H1 (cell line): ENCODE data around the gene C4orf33. TPM values are rescaled to one million over a fixed set of nuclear protein-coding genes. Genes with fewer than 3 reads are reported as not detected.

Experiments
- CTCF ChIA-PET: fragments of 300-600 bp; sonication (Branson Sonifier 250); formaldehyde crosslinking; loops from one replicate; lab custom pipeline; 2021; ENCODE audit not compliant: partially characterized antibody; lab: Charles Lee
- POLR2A ChIA-PET: fragments of 300-600 bp; sonication (Branson Sonifier 250); formaldehyde crosslinking; loops from one replicate; lab custom pipeline; 2021; ENCODE audit warnings: inconsistent platforms; ENCODE audit not compliant: partially characterized antibody; lab: Charles Lee
- DNase-seq, 2 experiments: peaks; one replicate each; pipeline versions ENCODE4 v3.0.0 to v3.0.0-alpha.2; 2010 to 2022; ENCODE audit warnings: low spot score in 2 of 2, low read depth in 1 of 2, mixed read lengths in 1 of 2
- FAIRE-seq: peaks from 2 replicates; lab custom pipeline; 2011; peaks lifted over from hg19 to GRCh38; lab: Jason Lieb, UNC
- H2AFZ ChIP-seq: 2 replicates; pipeline ENCODE4 v1.8.1; 2012; ENCODE audit warnings: low read length, inconsistent platforms
- H2AK5ac ChIP-seq: 2 replicates; pipeline ENCODE4 v1.6.1; 2013; ENCODE audit warnings: low read depth, low read length
- H2BK120ac ChIP-seq: replicated peaks from 2 replicates; pipeline ENCODE3; 2013; ENCODE audit warnings: low read depth, low read length, inconsistent platforms
- H2BK12ac ChIP-seq: 2 replicates; pipeline ENCODE4 v1.6.1; 2013; ENCODE audit warnings: low read depth, low read length
- H2BK15ac ChIP-seq: 2 replicates; pipeline ENCODE4 v1.6.1; 2013; ENCODE audit warnings: low read length
- H2BK20ac ChIP-seq: 2 replicates; pipeline ENCODE4 v1.6.1; 2013; ENCODE audit warnings: low read length
- H2BK5ac ChIP-seq: 2 replicates; pipeline ENCODE4 v1.6.1; 2013; ENCODE audit warnings: low read depth, low read length
- H3K14ac ChIP-seq: 2 replicates; pipeline ENCODE4 v1.6.1; 2013; ENCODE audit warnings: inconsistent platforms; ENCODE audit not compliant: insufficient read length
- H3K18ac ChIP-seq: 2 replicates; pipeline ENCODE4 v1.6.1; 2013; ENCODE audit warnings: low read length; ENCODE audit errors: extremely low read depth
- H3K23ac ChIP-seq: 2 replicates; pipeline ENCODE4 v1.6.1; 2013; ENCODE audit warnings: inconsistent platforms; ENCODE audit not compliant: insufficient read length
- H3K23me2 ChIP-seq: 2 replicates; pipeline ENCODE4 v1.6.1; 2013; ENCODE audit warnings: low read depth, low read length
- H3K27ac ChIP-seq: 2 replicates; pipeline ENCODE4 v1.6.1; 2011; ENCODE audit warnings: low read depth, low read length, inconsistent platforms
- H3K27me3 ChIP-seq, 4 experiments: replicated peaks in 1 of 4; 1 replicate in 1 of 4; 2 replicates in 3 of 4; pipeline versions ENCODE4 v1.6.1 to v1.8.1; 2011 to 2013; ENCODE audit warnings: low read length in 3 of 4, mild to moderate bottlenecking in 3 of 4, inconsistent platforms in 2 of 4, mixed read lengths in 2 of 4, moderate library complexity in 1 of 4; ENCODE audit not compliant: control insufficient read depth in 3 of 4, insufficient read depth in 3 of 4; ENCODE audit errors: extremely low read depth in 1 of 4
- H3K36me3 ChIP-seq, 4 experiments: 2 replicates each; pipeline versions ENCODE4 v1.6.1 to v1.8.1; 2011 to 2013; ENCODE audit warnings: mild to moderate bottlenecking in 4 of 4, low read length in 3 of 4, moderate library complexity in 2 of 4, control low read depth in 1 of 4, inconsistent platforms in 1 of 4; ENCODE audit not compliant: insufficient read depth in 4 of 4, control insufficient read depth in 2 of 4
- H3K4ac ChIP-seq: replicated peaks from 2 replicates; pipeline ENCODE3; 2013; ENCODE audit warnings: low read length, low read depth, mixed read lengths, inconsistent platforms; ENCODE audit not compliant: insufficient read length
- H3K4me1 ChIP-seq, 4 experiments: replicated peaks in 1 of 4; 1 replicate in 1 of 4; 2 replicates in 3 of 4; pipeline versions ENCODE4 v1.6.1 to v1.8.1; 2011 to 2013; ENCODE audit warnings: low read length in 3 of 4, inconsistent platforms in 2 of 4, mixed read lengths in 1 of 4; ENCODE audit not compliant: insufficient read depth in 4 of 4, control insufficient read depth in 3 of 4
- H3K4me2 ChIP-seq, 2 experiments: 2 replicates each; pipeline versions ENCODE4 v1.6.1 to v1.8.1; 2011 to 2013; ENCODE audit warnings: low read depth in 2 of 2, low read length in 2 of 2, control low read depth in 1 of 2, inconsistent platforms in 1 of 2, mild to moderate bottlenecking in 1 of 2; ENCODE audit not compliant: insufficient read depth in 1 of 2
- H3K4me3 ChIP-seq, 4 experiments: fragments of 200-600, 300-600 bp in 1 of 4; sonication (generic), shearing (Covaris generic), sonication (Bioruptor Twin) in 1 of 4; 2 replicates each; pipeline versions ENCODE4 v1.5.1 to v1.8.1; 2011 to 2016; ENCODE audit warnings: low read length in 4 of 4, low read depth in 3 of 4, control low read depth in 2 of 4, inconsistent platforms in 2 of 4, mild to moderate bottlenecking in 2 of 4, mixed read lengths in 1 of 4, moderate library complexity in 1 of 4; ENCODE audit not compliant: insufficient read depth in 2 of 4; ENCODE audit errors: extremely low read depth in 1 of 4
- H3K56ac ChIP-seq: replicated peaks from 2 replicates; pipeline ENCODE3; 2013; ENCODE audit warnings: low read depth, mild to moderate bottlenecking, mixed read lengths, low read length, inconsistent platforms; ENCODE audit not compliant: insufficient read length
- H3K79me1 ChIP-seq: 2 replicates; pipeline ENCODE4 v1.6.1; 2013; ENCODE audit warnings: low read depth, low read length, control low read depth
- H3K79me2 ChIP-seq, 2 experiments: 2 replicates each; pipeline versions ENCODE4 v1.6.1 to v1.8.1; 2012 to 2013; ENCODE audit warnings: low read length in 2 of 2, mild to moderate bottlenecking in 2 of 2, inconsistent platforms in 1 of 2; ENCODE audit not compliant: insufficient read depth in 2 of 2, control insufficient read depth in 1 of 2
- H3K9ac ChIP-seq, 4 experiments: replicated peaks in 1 of 4; 1 replicate in 1 of 4; 2 replicates in 3 of 4; pipeline versions ENCODE4 v1.6.1 to v1.8.1; 2011 to 2013; ENCODE audit warnings: low read depth in 3 of 4, low read length in 3 of 4, control low read depth in 2 of 4, mild to moderate bottlenecking in 2 of 4, moderate library complexity in 2 of 4, inconsistent platforms in 1 of 4; ENCODE audit errors: extremely low read depth in 1 of 4
- H3K9me3 ChIP-seq, 2 experiments: 2 replicates each; pipeline versions ENCODE4 v1.6.1 to v1.8.1; 2012 to 2013; ENCODE audit warnings: mild to moderate bottlenecking in 2 of 2, moderate library complexity in 2 of 2, control low read depth in 1 of 2, inconsistent platforms in 1 of 2, low read depth in 1 of 2, low read length in 1 of 2, mixed read lengths in 1 of 2; ENCODE audit not compliant: insufficient read depth in 2 of 2
- H4K20me1 ChIP-seq, 2 experiments: replicated peaks in 1 of 2; 2 replicates each; pipeline versions ENCODE3 to v1.8.1; 2011 to 2013; ENCODE audit warnings: inconsistent platforms in 2 of 2, low read length in 2 of 2, mild to moderate bottlenecking in 1 of 2; ENCODE audit not compliant: insufficient read depth in 2 of 2, control insufficient read depth in 1 of 2
- H4K5ac ChIP-seq: 2 replicates; pipeline ENCODE4 v1.6.1; 2013; ENCODE audit warnings: low read length, low read depth, mixed read lengths, inconsistent platforms; ENCODE audit not compliant: insufficient read length
- H4K8ac ChIP-seq: 2 replicates; pipeline ENCODE4 v1.8.0; 2013; ENCODE audit warnings: mild to moderate bottlenecking, moderate library complexity, low read length, inconsistent platforms; ENCODE audit not compliant: insufficient read depth; ENCODE audit errors: extremely low read depth
- H4K91ac ChIP-seq: replicated peaks from 2 replicates; pipeline ENCODE3; 2013; ENCODE audit warnings: low read length, mixed read lengths, inconsistent platforms; ENCODE audit not compliant: insufficient read length
- ASH2L ChIP-seq: fragments of 200-600, 300-600 bp; sonication (generic); IDR thresholded peaks from one replicate; pipeline ENCODE4 v1.7.1; 2017; ENCODE audit warnings: low read length
- CHD2 ChIP-seq: IDR thresholded peaks from 2 replicates; pipeline ENCODE4 v1.6.1; 2012; ENCODE audit warnings: low read length, improper control_type of control experiment
- CTBP2 ChIP-seq: IDR thresholded peaks from 2 replicates; pipeline ENCODE4 v1.7.0; 2011; ENCODE audit warnings: borderline replicate concordance, mild to moderate bottlenecking, moderate library complexity, mixed read lengths, low read length; ENCODE audit not compliant: insufficient read depth, insufficient read length
- E2F6 ChIP-seq: IDR thresholded peaks from 2 replicates; pipeline ENCODE4 v1.6.1; 2012; ENCODE audit warnings: inconsistent platforms
- EGR1 ChIP-seq: IDR thresholded peaks from 2 replicates; pipeline ENCODE4 v1.6.1; 2011; ENCODE audit warnings: low read depth, low read length, borderline replicate concordance
- NANOG ChIP-seq: IDR thresholded peaks from 2 replicates; pipeline ENCODE4 v1.6.1; 2011; ENCODE audit warnings: low read length, low read depth, mild to moderate bottlenecking, inconsistent platforms; ENCODE audit not compliant: insufficient read depth, poor library complexity, severe bottlenecking
- PHF8 ChIP-seq: fragments of 200-600 bp; sonication (generic); conservative IDR thresholded peaks from 2 replicates; pipeline ENCODE4 v1.7.1; 2012; ENCODE audit warnings: low read depth, mild to moderate bottlenecking, inconsistent platforms, low read length, moderate library complexity
- POU5F1 ChIP-seq: IDR thresholded peaks from 2 replicates; pipeline ENCODE4 v1.6.1; 2011; ENCODE audit warnings: low read depth, mild to moderate bottlenecking, low read length, moderate library complexity
- RAD21 ChIP-seq, 2 experiments: IDR thresholded peaks in 1 of 2; conservative IDR thresholded peaks in 1 of 2; 2 replicates each; pipeline ENCODE4 v1.6.1; 2011; ENCODE audit warnings: low read depth in 2 of 2, low read length in 2 of 2, improper control_type of control experiment in 1 of 2, inconsistent platforms in 1 of 2, mild to moderate bottlenecking in 1 of 2, moderate library complexity in 1 of 2
- RFX5 ChIP-seq: IDR thresholded peaks from 2 replicates; pipeline ENCODE4 v1.6.1; 2011; ENCODE audit warnings: low read depth, low read length, improper control_type of control experiment, borderline replicate concordance
- SIX5 ChIP-seq: IDR thresholded peaks from 2 replicates; pipeline ENCODE4 v1.6.1; 2011; ENCODE audit warnings: mild to moderate bottlenecking, low read depth, low read length
- SP1 ChIP-seq: IDR thresholded peaks from 2 replicates; pipeline ENCODE4 v1.6.1; 2011; ENCODE audit warnings: low read depth, low read length
- SRF ChIP-seq: IDR thresholded peaks from 2 replicates; pipeline ENCODE4 v1.6.1; 2011; ENCODE audit warnings: mild to moderate bottlenecking, low read depth, low read length, moderate library complexity
- WGBS, 2 experiments: shearing (Covaris generic) in 1 of 2; methylation state at CpG; one replicate each; pipeline versions ENCODE4 v1.1.6 to v1.1.7; 2013 to 2015; ENCODE audit warnings: low lambda C conversion rate in 2 of 2, mixed read lengths in 2 of 2, inconsistent platforms in 1 of 2, low coverage in 1 of 2, missing lambda C conversion rate in 1 of 2; ENCODE audit not compliant: insufficient replicate concordance in 2 of 2, insufficient coverage in 1 of 2, insufficient read length in 1 of 2; ENCODE audit errors: extremely low coverage in 1 of 2, missing lambda C conversion rate in 1 of 2; 5-methylcytosine and 5-hydroxymethylcytosine counted together
- polyA plus RNA-seq, 7 experiments: library from polyadenylated mRNA; depleted of rRNA in 3 of 7; stranded (reverse) in 5 of 7; unstranded in 2 of 7; fragments of >200 nt in 5 of 7; fragments of 200-250 nt in 2 of 7; gene quantifications; 1 replicate in 5 of 7; 2 replicates in 1 of 7; 4 replicates in 1 of 7; pipeline versions ENCODE4 v1.2.1 to v1.2.3, GENCODE V29; 2011 to 2013; ENCODE audit warnings: missing spikeins in 2 of 7, mixed read lengths in 2 of 7
- total RNA-seq: library from RNA; stranded (reverse); fragmentation: NEBNext Ultra II Directional; extraction: Animal tissue kit (Norgen Biotek cat#: 25700); gene quantifications from 2 replicates; pipeline ENCODE4 v1.2.1, GENCODE V29; 2021

The C4orf33 gene
- total and polyA plus RNA-seq, 2 of the 8 experiments (the other 6 are each of a cell fraction or from before 2014, with no cell fraction given), result 3.4 to 6.0 TPM

DNA sequence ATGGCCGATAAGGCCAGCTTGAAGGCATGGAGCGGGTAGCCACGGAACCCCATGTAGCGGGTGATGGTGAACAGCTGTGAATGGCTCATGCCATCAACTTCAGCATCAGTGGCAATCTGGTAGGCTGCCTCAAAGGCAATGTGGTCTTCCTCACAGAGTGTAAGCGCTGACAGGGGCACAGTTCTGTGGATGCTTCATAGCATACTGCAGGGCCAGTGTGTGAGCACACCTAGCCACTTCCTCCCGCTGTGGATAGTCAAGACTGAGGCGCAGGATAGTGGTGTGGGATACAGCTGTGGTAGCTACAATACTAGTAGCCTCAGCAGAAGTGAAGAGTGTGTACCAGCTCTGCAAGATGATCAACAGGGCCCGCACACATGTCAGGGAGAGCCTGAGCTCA is 40.5 kb downstream of the C4orf33 start:
- no peaks in the 10 kb centered on the region for H3K79me1 ChIP-seq
- H3K4me1 ChIP-seq, result no peaks in the 10 kb centered on the region
- ChIA-PET CTCF (interaction anchor here (0.6 to 2.0 kb wide), 4 partner anchors 9 to 946 kb away, joined by 3 to 5 read pairs (median 4); no protein-coding TSS in a partner anchor), POLR2A (no interaction called here)
- WGBS, 2 experiments, result 94% methylated on average over 8 of the region's 8 CpGs; no CpG with 5 or more reads in 1 of the 2 experiments
- H4K20me1 ChIP-seq, result no peaks in the 10 kb centered on the region
- H2BK5ac ChIP-seq, result no peak overlapping the region; the same call in 1 of the 2 replicates
- no peak for DNase-seq
- H2BK20ac ChIP-seq, result no peak overlapping the region
- no peak for FAIRE-seq
- no peak overlapping the region for H3K4me2 ChIP-seq
- H3K27me3 ChIP-seq, result no peaks in the 10 kb centered on the region
- H3K79me2 ChIP-seq, result no peaks in the 10 kb centered on the region
- no peak overlapping the region for H2BK12ac ChIP-seq
- no peak overlapping the region for H4K5ac ChIP-seq
- peaks cover 0 to 3% of the 10 kb centered on the region in 2 experiments; a peak in 1 of 4 replicates for H3K9me3 ChIP-seq
- H4K8ac ChIP-seq, result no peak overlapping the region
- no peak overlapping the region for H3K27ac ChIP-seq
- H3K56ac ChIP-seq, result no peak overlapping the region
- no peak overlapping the region for H4K91ac ChIP-seq
- H2AFZ ChIP-seq, result no peak overlapping the region
- no peak overlapping the region for H3K4me3 ChIP-seq
- no peak overlapping the region for H3K9ac ChIP-seq
- no peak overlapping the region for H2BK15ac ChIP-seq
- H3K18ac ChIP-seq, result no peak overlapping the region
- no peak overlapping the region for H3K4ac ChIP-seq
- H2AK5ac ChIP-seq, result no peak overlapping the region
- no peak overlapping the region for H2BK120ac ChIP-seq
- TF ChIP-seq POU5F1 (no peak), RFX5 (no peak), CTBP2 (no peak), CHD2 (no peak), E2F6 (no peak), ASH2L (no peak), NANOG (no peak), RAD21 (IDR thresholded peaks at IDR 0.05 in 1 of 2, conservative IDR thresholded peaks at IDR 0.05 in 1 of 2; ENCODE audit: low read depth in 2 of 2, low read length in 2 of 2) (no peak), EGR1 (no peak), SP1 (no peak), SRF (no peak), PHF8 (no peak), SIX5 (no peak)
- H3K36me3 ChIP-seq, result no peaks in the 10 kb centered on the region
- no peak overlapping the region for H3K14ac ChIP-seq
- H3K23ac ChIP-seq, result no peak overlapping the region
- H3K23me2 ChIP-seq, result no peaks in the 10 kb centered on the region
